Epidermal melanocyte (primary cell): Measurements from ENCODE around the gene RNF125.
A peak's percentile ranks its signal among the peaks of the same experiment; 100 is the strongest.

Experiments used
- DNase-seq: peaks from one replicate; pipeline ENCODE4 v3.0.0; 2011; ENCODE audit warnings: low spot score; ENCODE audit not compliant: insufficient read length

RNF125 gene

GRCh38 chr18:32091325-32091723 lies 72.7 kb downstream of the RNF125 start:
- no peak for DNase-seq

GRCh38 chr18:32091724-32092421 lies 73.2 kb downstream of the RNF125 start, which contains the start of gene RNF138:
TSS of gene RNF138 (plus strand) at chr18:32091874. CDS start at chr18:32092777, 903 bp downstream.
- peak; percentile 54 for DNase-seq

GRCh38 chr18:32092422-32093101 lies 73.9 kb downstream of the RNF125 start:
- DNase-seq = peak; percentile 90

- peak; percentile 50 for DNase-seq
Observed at GRCh38 chr18:32093102-32093511, 74.5 kb downstream of the RNF125 start.

GRCh38 chr18:32093523-32093922 lies 74.9 kb downstream of the RNF125 start:
- DNase-seq = no peak

- no peak for DNase-seq
Observed at GRCh38 chr18:32095192-32095899, 76.7 kb downstream of the RNF125 start.

- no peak for DNase-seq
Observed at GRCh38 chr18:32095900-32096229, 77.2 kb downstream of the RNF125 start.

GRCh38 chr18:32096946-32097345 lies 78.3 kb downstream of the RNF125 start:
- DNase-seq = no peak

GRCh38 chr18:32104516-32104915 lies 85.9 kb downstream of the RNF125 start:
- no peak for DNase-seq

- no peak for DNase-seq
Observed at GRCh38 chr18:32110005-32110404, 91.4 kb downstream of the RNF125 start.

GRCh38 chr18:32111706-32112105 lies 93.1 kb downstream of the RNF125 start:
- no peak for DNase-seq

GRCh38 chr18:32112826-32113225 lies 94.2 kb downstream of the RNF125 start:
- DNase-seq = no peak

GRCh38 chr18:32114293-32114942 lies 95.8 kb downstream of the RNF125 start:
- DNase-seq = no peak

GRCh38 chr18:32122039-32122438 lies 103.4 kb downstream of the RNF125 start:
- DNase-seq = no peak
